Measurements from ENCODE around the gene SLC16A3.

Gene SLC16A3

GRCh38 chr17:82269882-82270500, 41.1 kb downstream of the SLC16A3 start:
- FAIRE-seq, result no peak

- FAIRE-seq, result no peak
Observed at GRCh38 chr17:82270651-82271050, 41.8 kb downstream of the SLC16A3 start.

GRCh38 chr17:82271401-82271800, 42.6 kb downstream of the SLC16A3 start:
- no peak for FAIRE-seq

GRCh38 chr17:82272495-82273326, 43.9 kb downstream of the SLC16A3 start:
- FAIRE-seq, result no peak

GRCh38 chr17:82273327-82274133, 44.7 kb downstream of the SLC16A3 start, which contains the start of gene CSNK1D:
TSS of gene CSNK1D (minus strand) at chr17:82273700. CDS start at chr17:82273381, 319 bp downstream.
- FAIRE-seq, result no peak

GRCh38 chr17:82274134-82275020, 45.5 kb downstream of the SLC16A3 start:
- no peak for FAIRE-seq

- no peak for FAIRE-seq
Observed at GRCh38 chr17:82275326-82275725, 46.5 kb downstream of the SLC16A3 start.

GRCh38 chr17:82276938-82277337, 48.1 kb downstream of the SLC16A3 start:
- no peak for FAIRE-seq

- FAIRE-seq, result no peak
Observed at GRCh38 chr17:82277851-82278250, 49.0 kb downstream of the SLC16A3 start.

- FAIRE-seq, result no peak
Observed at GRCh38 chr17:82278308-82278707, 49.5 kb downstream of the SLC16A3 start.

GRCh38 chr17:82278786-82279391, 50.0 kb downstream of the SLC16A3 start:
- FAIRE-seq, result no peak

GRCh38 chr17:82280537-82280936, 51.7 kb downstream of the SLC16A3 start:
- no peak for FAIRE-seq

- FAIRE-seq, result no peak
Observed at GRCh38 chr17:82281076-82281475, 52.2 kb downstream of the SLC16A3 start.

GRCh38 chr17:82281502-82282238, 52.8 kb downstream of the SLC16A3 start:
- no peak for FAIRE-seq

- no peak for FAIRE-seq
Observed at GRCh38 chr17:82282239-82283207, 53.7 kb downstream of the SLC16A3 start.

- no peak for FAIRE-seq
Observed at GRCh38 chr17:82283208-82283749, 54.4 kb downstream of the SLC16A3 start.

GRCh38 chr17:82285141-82285540, 56.3 kb downstream of the SLC16A3 start:
- FAIRE-seq, result no peak

- FAIRE-seq, result no peak
Observed at GRCh38 chr17:82287013-82287867, 58.4 kb downstream of the SLC16A3 start.

Data from G401.6 (cell line).